Activated T-helper 1 cell treated with anti-CD3 and anti-CD28 coated beads, Interleukin-2, amount 50 U/mL, for 16 hours (primary cell): ENCODE data around the gene FAM83B.
"Not testable (repeated sequence)": the region's sequence is repeated elsewhere in the genome, so short reads cannot be mapped to it uniquely, and the experiment has no call there.

Source experiments
- DNase-seq, 2 donors: peaks; one replicate each; pipeline ENCODE4 v3.0.0-alpha.2; 2020; ENCODE audit warnings: low read depth in 1 of 2, low spot score in 1 of 2

The FAM83B gene

GRCh38 chr6:54861905-54862616 lies 15.5 kb downstream of the FAM83B start:
- no peak for DNase-seq

- no peak for DNase-seq
Measured at GRCh38 chr6:54864272-54864671, 17.7 kb downstream of the FAM83B start.

GRCh38 chr6:54865091-54865631 lies 18.6 kb downstream of the FAM83B start:
- DNase-seq = no peak

- DNase-seq = no peak
Measured at GRCh38 chr6:54868556-54868955, 22.0 kb downstream of the FAM83B start.

GRCh38 chr6:54873599-54873998 lies 27.0 kb downstream of the FAM83B start:
- no peak for DNase-seq

- no peak for DNase-seq
Measured at GRCh38 chr6:54874349-54875048, 27.9 kb downstream of the FAM83B start.

GRCh38 chr6:54875539-54875938 lies 29.0 kb downstream of the FAM83B start:
- DNase-seq = no peak

GRCh38 chr6:54876365-54876764 lies 29.8 kb downstream of the FAM83B start:
- DNase-seq = no peak

GRCh38 chr6:54876871-54877270 lies 30.3 kb downstream of the FAM83B start:
- no peak for DNase-seq

- no peak for DNase-seq
Measured at GRCh38 chr6:54877713-54878317, 31.2 kb downstream of the FAM83B start.

- no peak for DNase-seq
Measured at GRCh38 chr6:54878718-54879117, 32.1 kb downstream of the FAM83B start.

- no peak for DNase-seq
Measured at GRCh38 chr6:54879188-54879985, 32.8 kb downstream of the FAM83B start.

GRCh38 chr6:54881067-54881730 lies 34.6 kb downstream of the FAM83B start:
- no peak for DNase-seq

GRCh38 chr6:54881891-54882290 lies 35.3 kb downstream of the FAM83B start:
- not testable (repeated sequence) for DNase-seq

GRCh38 chr6:54886932-54887584 lies 40.5 kb downstream of the FAM83B start:
- no peak for DNase-seq

GRCh38 chr6:54891536-54891935 lies 45.0 kb downstream of the FAM83B start:
- DNase-seq = no peak

- no peak for DNase-seq
Measured at GRCh38 chr6:54892831-54893230, 46.3 kb downstream of the FAM83B start.

- DNase-seq = no peak
Measured at GRCh38 chr6:54893818-54894217, 47.2 kb downstream of the FAM83B start.

GRCh38 chr6:54896302-54896701 lies 49.7 kb downstream of the FAM83B start:
- no peak for DNase-seq
